HG03521 (cell line): ENCODE results near the gene EXOC4.

Experiments used
- ATAC-seq: cut with Tn5 transposase; IDR thresholded peaks from one replicate; pipeline ENCODE4 v1.9.1; 2021; ENCODE audit warnings: mild to moderate bottlenecking, moderate library complexity; ENCODE audit not compliant: unreplicated experiment

Gene EXOC4

DNA sequence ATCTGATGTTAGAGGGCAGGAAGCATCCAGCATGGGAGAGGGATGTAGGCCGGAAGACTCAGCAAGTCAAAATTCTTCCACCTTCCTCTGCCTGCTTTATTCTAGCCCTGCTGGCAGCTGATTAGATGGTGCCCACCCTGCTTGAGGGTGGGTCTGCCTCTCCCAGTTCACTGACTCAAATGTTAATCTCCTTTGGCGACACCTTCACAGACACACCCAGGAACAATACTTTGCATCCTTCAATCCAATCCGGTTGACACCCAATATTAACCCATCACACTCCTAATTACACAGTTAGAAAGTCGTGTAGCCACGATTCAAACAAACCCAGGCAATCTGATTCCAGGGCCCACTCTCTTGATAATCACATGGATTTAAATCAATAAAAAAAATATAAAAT is 440.4 kb downstream of the EXOC4 start:
- ATAC-seq: no peak

GRCh38 chr7:133696056-133696455 is 443.2 kb downstream of the EXOC4 start:
- ATAC-seq: no peak

GRCh38 chr7:133697585-133697984 is 444.7 kb downstream of the EXOC4 start:
- no peak for ATAC-seq

DNA sequence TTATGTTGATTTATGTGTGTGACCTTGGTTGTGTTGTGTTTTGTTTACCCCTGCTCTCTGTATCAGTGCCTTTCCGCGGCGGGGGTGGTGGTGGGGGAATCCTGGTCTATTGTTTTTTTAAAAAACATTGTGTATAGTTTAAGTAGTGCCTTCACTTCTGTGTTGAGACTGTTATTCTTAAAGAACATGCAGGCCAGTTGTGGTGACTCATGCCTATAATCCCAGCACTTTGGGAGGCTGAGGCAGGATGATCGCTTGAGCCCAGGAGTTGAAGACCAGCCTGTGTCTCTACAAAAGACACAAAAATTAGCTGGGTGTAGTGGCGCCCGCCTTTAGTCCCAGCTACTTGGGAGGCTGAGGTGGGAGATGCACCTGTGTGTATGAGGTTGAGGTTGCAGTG is 445.2 kb downstream of the EXOC4 start:
- ATAC-seq: no peak

- no peak for ATAC-seq
These were observed 446.5 kb downstream of the EXOC4 start for GRCh38 chr7:133699386-133699785.

DNA sequence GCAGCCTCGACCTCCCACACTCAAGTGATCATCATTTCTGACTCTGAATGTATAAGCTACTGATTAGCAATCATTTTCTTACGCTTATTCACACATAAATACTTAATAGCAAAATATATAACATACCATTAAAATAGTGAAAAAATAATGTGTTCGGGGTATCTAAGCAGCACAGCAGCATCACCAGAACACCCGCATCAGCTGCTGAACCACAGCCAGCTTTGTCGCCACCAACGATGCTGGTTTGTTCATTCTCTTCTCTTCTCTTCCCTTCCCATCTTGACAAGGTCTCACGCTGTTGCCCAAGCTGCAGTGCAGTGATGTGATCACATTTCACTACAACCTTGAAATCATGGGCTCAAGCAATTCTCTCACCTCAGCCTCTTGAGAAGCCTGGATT is 449.2 kb downstream of the EXOC4 start:
- ATAC-seq: no peak

GRCh38 chr7:133702960-133703359 is 450.1 kb downstream of the EXOC4 start:
- ATAC-seq: no peak

GRCh38 chr7:133703547-133703946 is 450.7 kb downstream of the EXOC4 start:
- ATAC-seq: no peak

DNA sequence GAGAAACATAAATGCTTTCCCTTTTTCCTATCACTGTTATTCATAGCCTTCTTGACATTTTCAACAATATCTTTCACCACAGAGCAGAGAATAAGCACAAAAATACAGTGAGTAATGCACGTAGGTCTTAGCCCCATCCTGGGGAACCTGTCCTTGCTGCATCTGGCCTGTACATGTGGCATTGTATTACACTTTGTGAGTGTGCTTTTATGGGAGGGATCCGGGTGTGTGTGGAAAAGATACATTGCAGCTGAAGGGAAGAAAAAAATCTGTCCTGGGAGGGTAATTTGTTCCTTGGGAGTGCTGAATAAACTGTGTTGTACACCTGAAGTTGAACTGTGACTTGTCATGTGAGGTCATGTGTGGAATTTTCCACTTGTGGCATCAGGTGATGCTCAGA is 451.6 kb downstream of the EXOC4 start:
- no peak for ATAC-seq

- no peak for ATAC-seq
These were observed 452.7 kb downstream of the EXOC4 start for GRCh38 chr7:133705596-133705995.

- no peak for ATAC-seq
These were observed 453.1 kb downstream of the EXOC4 start for GRCh38 chr7:133706016-133706415.

DNA sequence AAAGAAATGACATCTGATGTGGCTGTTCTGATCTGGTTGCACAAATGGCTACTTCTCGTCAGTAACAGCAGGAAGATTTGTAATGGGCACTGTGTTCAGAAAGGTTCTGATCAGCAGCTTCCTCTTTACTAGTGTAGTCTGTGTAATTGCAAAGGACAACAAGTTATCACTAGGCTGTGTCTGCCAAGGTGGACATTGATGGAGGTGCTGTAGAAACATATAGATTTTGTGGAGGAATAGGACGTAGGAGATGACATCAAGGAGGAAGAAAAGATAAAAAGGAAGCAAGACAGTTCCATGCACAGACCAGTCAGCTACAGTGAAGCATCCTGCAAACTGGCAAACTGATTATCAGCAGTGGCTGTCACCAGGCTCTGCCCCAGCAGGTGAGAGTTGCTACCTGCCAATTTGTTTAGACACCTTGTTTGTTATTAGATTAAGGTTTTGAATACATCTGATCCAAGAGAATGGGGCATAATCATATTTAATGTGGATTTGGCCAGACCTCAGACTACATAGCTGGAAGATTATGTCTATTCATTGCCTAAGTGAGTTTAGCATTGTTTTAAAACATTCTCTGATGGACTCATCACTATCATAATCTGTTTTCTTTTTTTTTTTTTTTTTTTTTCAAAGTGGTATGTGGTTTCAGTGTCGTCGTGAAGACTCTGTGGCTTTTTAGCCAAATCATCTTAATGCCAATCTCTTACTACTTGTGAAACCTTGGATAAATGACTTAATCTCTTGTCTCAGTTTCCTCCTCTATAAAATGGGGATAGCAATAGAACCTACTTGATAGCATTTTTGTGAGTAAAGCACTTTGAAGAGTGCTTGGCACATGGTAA is 456.4 kb downstream of the EXOC4 start:
- ATAC-seq: no peak

GRCh38 chr7:133712544-133712943 is 459.7 kb downstream of the EXOC4 start:
- no peak for ATAC-seq

DNA sequence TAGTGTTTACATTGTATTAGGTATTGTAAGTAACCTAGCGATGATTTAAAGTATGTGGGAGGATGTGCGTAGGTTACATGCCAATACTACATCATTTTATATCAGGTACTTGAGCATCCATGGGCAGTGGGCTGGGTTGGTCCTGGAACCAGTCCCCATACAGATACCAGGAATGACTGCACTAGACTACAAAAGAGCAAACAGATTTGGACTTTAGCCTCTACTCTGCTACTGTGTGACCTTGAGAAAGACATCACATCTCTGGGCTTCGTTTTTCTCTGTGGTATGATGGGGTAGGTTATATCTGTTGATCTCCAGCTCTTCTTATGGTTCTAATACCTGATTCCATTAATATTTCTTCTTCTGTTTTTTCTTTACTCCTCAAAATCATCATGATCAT is 461.8 kb downstream of the EXOC4 start:
- no peak for ATAC-seq

- ATAC-seq: no peak
These were observed 465.3 kb downstream of the EXOC4 start for GRCh38 chr7:133718131-133718530.

GRCh38 chr7:133723044-133723443 is 470.2 kb downstream of the EXOC4 start:
- no peak for ATAC-seq

DNA sequence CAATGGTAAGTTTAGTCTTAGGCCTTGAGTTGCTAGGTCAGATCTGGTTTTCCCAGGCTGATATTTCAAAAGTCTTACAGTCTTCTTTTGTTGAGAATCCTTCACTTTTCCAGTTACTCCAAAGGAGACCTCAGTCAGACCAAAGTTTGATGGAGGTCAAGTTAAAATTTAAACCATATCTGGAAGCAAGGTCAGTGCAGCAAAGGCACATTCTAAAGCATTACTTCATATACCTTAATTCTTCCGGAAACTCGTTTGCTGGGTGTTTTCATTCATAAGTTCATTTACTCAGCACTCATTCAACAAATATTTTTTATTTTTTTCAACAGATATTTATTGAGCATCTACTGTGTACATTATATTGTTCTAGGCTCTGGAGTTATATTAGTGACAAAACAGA is 471.3 kb downstream of the EXOC4 start:
- ATAC-seq: no peak

DNA sequence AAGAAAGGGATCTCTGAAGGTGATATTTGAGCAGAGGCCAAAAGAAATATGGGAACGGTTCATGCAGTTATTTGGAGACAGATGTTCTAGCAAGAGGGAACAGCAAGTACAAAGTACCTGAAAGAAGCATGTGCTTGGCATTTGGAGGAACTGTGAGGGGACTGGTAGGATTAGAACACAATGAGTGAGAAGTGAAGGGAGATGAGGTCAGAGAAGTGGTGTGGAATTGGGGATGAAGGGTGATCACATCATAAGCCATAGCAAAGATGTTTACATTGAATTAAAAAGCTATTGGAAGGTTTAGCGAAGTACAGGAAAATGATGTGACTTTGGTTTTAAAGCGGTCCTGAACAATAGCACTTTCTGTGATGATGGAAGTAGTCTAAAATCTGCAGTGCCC is 471.8 kb downstream of the EXOC4 start:
- ATAC-seq: no peak

DNA sequence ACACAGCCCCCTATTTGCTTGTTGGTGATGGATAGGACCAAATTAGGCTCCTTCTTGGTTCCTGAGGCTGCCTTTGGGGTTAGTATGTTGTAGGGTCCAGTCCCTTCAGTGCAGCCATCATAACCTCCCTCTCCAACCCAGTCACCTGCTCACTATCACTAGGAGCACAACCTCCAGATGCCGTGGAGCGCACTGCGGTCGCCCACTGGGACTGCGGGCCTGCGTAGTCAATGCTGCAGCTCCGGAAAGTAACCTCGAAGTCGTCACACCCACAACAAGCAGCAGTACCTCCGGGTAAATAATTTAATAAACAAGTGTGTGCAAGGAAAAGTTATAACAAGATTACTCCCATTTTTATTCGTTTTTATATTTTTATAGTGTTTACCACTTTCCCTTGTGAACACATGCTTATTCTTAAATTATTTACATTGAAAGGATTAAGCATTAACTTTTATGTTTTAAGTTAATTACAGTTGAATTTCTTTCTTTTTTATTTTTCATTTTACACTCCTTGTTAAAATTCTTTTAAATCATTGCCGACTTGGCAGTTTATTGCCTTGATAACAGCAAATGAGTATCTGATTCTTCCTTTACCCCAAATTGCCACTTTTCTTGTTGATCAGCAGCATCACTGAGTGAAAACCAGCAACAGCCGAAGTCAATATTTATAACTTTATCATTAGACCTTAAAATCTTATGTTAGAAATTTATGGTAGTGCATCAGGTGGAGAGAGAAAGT is 474.8 kb downstream of the EXOC4 start:
- no peak for ATAC-seq

DNA sequence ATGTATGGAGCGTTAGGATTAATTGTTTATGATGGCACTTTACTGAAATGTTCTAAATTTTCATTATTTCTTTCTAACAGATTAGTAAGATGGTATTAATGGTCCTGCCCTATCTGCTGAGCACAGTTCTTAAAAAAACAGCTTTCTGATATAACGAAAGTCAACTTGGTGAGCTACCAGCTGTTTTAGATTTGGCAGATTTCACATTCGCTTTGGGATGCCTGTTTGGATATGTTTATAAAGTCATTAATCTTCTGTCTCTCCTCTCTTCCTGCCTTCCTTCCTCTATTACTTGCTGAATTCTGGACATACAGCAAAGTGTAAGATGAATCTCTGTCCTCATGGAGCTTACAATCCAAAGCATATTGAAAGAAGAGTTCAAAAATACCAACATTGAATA is 477.5 kb downstream of the EXOC4 start:
- ATAC-seq: no peak

- ATAC-seq: no peak
These were observed 480.5 kb downstream of the EXOC4 start for GRCh38 chr7:133733401-133733800.

- no peak for ATAC-seq
These were observed 482.3 kb downstream of the EXOC4 start for GRCh38 chr7:133735222-133735621.
